Osteocyte (in vitro differentiated cells): Measurements from ENCODE around the gene RNF217. TPM values are rescaled to one million over a fixed set of nuclear protein-coding genes. Genes with fewer than 3 reads are reported as not detected.

ENCODE experiments used
- DNase-seq: peaks from one replicate; pipeline ENCODE4 v3.0.0; 2021; ENCODE audit warnings: mixed read lengths; ENCODE audit not compliant: unreplicated experiment; ENCODE audit errors: extremely low spot score
- H3K27ac Mint-ChIP-seq: one replicate; pipeline ENCODE4 v1.8.0; 2021; ENCODE audit warnings: mild to moderate bottlenecking, mixed read lengths; ENCODE audit not compliant: unreplicated experiment
- H3K27me3 Mint-ChIP-seq: one replicate; pipeline ENCODE4 v1.8.0; 2021; ENCODE audit warnings: mixed read lengths; ENCODE audit not compliant: unreplicated experiment
- H3K36me3 Mint-ChIP-seq: one replicate; pipeline ENCODE4 v1.8.0; 2021; ENCODE audit warnings: mixed read lengths; ENCODE audit not compliant: unreplicated experiment
- H3K4me1 Mint-ChIP-seq: one replicate; pipeline ENCODE4 v1.8.0; 2021; ENCODE audit warnings: mixed read lengths; ENCODE audit not compliant: unreplicated experiment
- H3K4me3 Mint-ChIP-seq: one replicate; pipeline ENCODE4 v1.8.0; 2021; ENCODE audit warnings: mild to moderate bottlenecking, moderate library complexity, mixed read lengths; ENCODE audit not compliant: unreplicated experiment
- H3K9me3 Mint-ChIP-seq: one replicate; pipeline ENCODE4 v1.8.0; 2021; ENCODE audit warnings: mixed read lengths; ENCODE audit not compliant: unreplicated experiment
- total RNA-seq: library from RNA; stranded (reverse); gene quantifications from 2 replicates; pipeline ENCODE4 v1.2.1, GENCODE V29; 2021
- TF ChIP-seq, protein P1 (sequence below): fragments of 200-600 bp; sonication (generic); IDR thresholded peaks from 2 replicates; pipeline ENCODE4 v1.5.0; 2021; ENCODE audit warnings: antibody characterized with exemption, mild to moderate bottlenecking, moderate library complexity

RNF217 gene
- total RNA-seq, 1 donor from 2014 or later = 75.7 TPM

DNA sequence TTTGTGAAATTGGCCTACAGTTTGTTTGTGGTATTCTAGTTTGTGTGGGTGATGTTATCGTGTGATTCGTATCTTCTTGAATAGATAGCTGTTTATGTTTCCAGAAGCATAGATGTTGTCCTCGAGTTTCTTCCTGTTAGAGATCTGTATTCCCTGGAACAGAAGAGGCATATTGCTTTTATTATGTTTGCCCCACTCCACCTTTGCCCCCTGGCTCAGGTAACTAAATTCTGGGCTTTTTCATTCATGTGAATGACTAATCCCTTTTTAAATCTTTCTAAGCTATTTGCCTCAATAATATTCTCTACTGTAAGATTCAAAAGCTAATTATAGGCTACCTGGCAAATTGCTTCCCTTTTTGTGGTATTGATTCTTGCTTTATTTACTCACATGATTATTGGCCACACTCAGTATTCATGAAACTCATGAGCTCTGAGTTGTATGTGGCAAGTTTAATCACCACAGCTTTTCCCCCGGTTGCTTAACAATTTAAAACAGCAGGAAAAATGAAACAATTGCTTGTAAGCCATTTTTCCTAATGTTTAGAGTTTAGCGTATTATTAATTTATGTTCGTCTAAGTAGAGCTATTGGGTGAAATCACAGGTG is 12.6 kb downstream of the RNF217 start:
- Mint-ChIP-seq H3K4me3 (no peak overlapping the region), H3K36me3 (peaks cover 51% of the 10 kb centered on the region), H3K27ac (no peak overlapping the region), H3K9me3 (no peaks in the 10 kb centered on the region), H3K4me1 (peaks cover 45% of the 10 kb centered on the region), H3K27me3 (no peaks in the 10 kb centered on the region)
- no peak for DNase-seq
- TF ChIP-seq, protein P1, sequence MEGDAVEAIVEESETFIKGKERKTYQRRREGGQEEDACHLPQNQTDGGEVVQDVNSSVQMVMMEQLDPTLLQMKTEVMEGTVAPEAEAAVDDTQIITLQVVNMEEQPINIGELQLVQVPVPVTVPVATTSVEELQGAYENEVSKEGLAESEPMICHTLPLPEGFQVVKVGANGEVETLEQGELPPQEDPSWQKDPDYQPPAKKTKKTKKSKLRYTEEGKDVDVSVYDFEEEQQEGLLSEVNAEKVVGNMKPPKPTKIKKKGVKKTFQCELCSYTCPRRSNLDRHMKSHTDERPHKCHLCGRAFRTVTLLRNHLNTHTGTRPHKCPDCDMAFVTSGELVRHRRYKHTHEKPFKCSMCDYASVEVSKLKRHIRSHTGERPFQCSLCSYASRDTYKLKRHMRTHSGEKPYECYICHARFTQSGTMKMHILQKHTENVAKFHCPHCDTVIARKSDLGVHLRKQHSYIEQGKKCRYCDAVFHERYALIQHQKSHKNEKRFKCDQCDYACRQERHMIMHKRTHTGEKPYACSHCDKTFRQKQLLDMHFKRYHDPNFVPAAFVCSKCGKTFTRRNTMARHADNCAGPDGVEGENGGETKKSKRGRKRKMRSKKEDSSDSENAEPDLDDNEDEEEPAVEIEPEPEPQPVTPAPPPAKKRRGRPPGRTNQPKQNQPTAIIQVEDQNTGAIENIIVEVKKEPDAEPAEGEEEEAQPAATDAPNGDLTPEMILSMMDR = no peak

DNA sequence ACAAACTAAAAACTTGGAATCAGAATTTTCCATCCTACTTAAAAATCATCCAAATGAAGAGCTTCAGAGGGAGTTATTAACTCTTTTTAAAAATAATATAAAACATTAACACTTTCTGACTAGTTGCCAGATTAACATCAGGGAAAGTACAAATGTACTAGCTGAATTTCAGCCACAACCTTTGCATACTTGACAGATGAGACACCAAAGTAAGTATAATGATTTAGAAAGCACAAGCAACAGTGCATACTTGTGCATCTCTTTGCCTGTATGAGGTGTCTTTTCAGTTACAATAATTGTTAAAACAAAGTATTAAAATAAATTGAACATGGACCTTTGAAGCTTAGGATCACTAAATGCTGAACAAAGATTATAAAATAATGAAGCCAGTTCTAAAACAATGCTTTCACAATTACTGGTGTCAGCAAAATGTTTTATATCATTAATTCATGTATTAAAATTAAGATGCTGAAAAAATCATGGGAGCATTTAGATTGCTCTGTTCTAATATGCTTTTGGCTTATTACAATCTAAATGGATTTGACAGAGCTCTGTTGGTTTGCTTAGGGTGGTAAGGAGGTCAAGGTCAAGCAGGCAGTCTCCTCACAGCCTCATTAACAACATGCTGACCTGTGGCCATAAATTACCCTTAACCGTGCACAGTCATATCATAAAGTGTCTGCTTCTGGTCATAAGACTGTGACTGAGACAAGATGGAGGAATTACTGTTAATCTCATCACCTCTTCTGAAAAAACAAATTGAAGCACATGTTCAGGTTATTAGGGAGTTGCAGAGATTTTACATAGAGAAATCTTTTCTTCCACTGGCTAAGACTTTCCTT is 15.1 kb downstream of the RNF217 start:
- Mint-ChIP-seq H3K36me3 (peaks cover 42% of the 10 kb centered on the region), H3K4me1 (peaks cover 68% of the 10 kb centered on the region), H3K27me3 (no peaks in the 10 kb centered on the region), H3K4me3 (no peak overlapping the region), H3K27ac (peak overlapping the region; percentile 69), H3K9me3 (no peaks in the 10 kb centered on the region)
- DNase-seq = no peak
- TF ChIP-seq, protein P1 = no peak

DNA sequence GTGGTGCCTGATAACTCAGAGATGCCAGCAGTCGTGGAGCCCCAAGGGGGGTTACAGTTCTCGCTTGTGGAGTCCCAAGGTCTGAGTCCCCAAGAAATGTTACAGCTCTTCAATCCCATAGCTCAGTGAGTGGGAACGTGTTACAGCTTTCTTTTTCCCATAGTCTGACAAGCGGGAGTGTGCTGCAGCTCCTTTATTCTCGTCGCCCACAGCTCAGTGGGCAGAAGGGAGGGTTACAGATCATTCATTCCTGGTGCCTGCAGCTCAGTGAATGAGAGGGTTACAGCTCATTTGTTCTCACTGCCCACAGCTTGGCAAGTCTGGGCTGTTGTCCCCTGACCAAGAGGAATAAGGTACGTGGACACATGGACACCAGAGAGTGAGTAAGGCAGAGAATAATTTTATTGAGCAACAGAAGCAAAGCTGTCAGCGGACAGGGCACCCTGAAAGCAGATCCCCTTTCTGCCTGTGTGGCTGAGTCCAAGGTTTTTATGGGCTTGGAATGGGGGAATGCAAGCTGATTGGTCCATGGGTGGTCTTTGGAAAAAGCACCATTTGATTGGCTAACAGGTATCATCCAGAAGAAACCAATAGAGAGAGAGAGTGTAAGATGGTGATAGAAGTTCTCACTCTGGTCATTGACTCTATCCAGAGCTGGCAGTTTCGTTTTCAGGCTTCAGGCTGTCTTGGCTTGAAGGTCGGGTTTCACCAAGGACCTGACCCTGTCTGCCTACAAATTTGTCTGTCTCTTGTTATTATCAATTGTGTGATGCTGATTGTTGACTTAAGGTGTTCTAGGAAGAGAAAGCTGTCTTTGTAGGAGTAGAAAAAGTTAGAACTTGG is 16.4 kb downstream of the RNF217 start:
- H3K4me3 Mint-ChIP-seq = no peak overlapping the region
- H3K9me3 Mint-ChIP-seq = no peaks in the 10 kb centered on the region
- TF ChIP-seq, protein P1 = no peak
- no peak for DNase-seq
- H3K36me3 Mint-ChIP-seq = peaks cover 29% of the 10 kb centered on the region
- H3K27me3 Mint-ChIP-seq = no peaks in the 10 kb centered on the region
- H3K27ac Mint-ChIP-seq = no peak overlapping the region
- H3K4me1 Mint-ChIP-seq = peaks cover 82% of the 10 kb centered on the region

DNA sequence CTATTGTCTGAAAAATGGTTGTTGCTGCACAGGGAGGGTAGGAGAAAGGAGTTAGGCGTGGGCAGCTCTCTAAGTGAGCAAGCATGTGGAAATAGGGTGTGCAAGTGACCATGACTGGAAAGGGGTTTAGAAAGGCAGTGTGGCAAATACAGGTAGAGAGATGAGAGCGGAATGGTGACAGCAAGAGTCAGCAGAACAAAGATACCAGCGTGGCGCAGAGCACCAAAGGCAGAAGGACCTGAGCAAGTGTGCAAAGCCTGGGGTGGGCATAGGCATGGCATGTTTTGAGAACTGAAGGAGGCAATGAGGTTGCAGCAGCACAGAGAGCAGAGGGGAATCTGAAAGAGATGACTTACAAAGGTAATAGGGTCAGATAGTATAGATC is 17.0 kb downstream of the RNF217 start:
- TF ChIP-seq, protein P1 = no peak
- Mint-ChIP-seq H3K4me1 (peaks cover 88% of the 10 kb centered on the region), H3K27ac (no peak overlapping the region), H3K4me3 (no peak overlapping the region), H3K9me3 (no peaks in the 10 kb centered on the region), H3K36me3 (peaks cover 25% of the 10 kb centered on the region), H3K27me3 (no peaks in the 10 kb centered on the region)
- DNase-seq = no peak
